ENCODE measurements around the gene NUFIP2. TPM values are rescaled to one million over a fixed set of nuclear protein-coding genes. Genes with fewer than 3 reads are reported as not detected.

Gene NUFIP2
- total and polyA plus RNA-seq, 4 donors, result 10.2 to 71.6 (median 29.6) TPM

- peak overlapping the region in 1 of 2 donors; percentile 3 for H3K27ac ChIP-seq (ENCODE audit: low read depth in 1 of 2, low read length in 1 of 2)
- H3K4me1 ChIP-seq (ENCODE audit: control insufficient read depth in 5 of 5, insufficient read depth in 5 of 5, low read length in 5 of 5), result peaks cover 0 to 31% (median 14%) of the 10 kb centered on the region in 5 donors
- ATAC-seq (ENCODE audit: insufficient read depth, low FRiP score), result no peak
- H3K9me3 ChIP-seq (ENCODE audit: control insufficient read depth in 4 of 4, insufficient read depth in 3 of 4, low read length in 3 of 4), result no peaks in the 10 kb centered on the region
- peaks cover 0 to 3% (median 0%) of the 10 kb centered on the region in 3 donors for H3K27me3 ChIP-seq (ENCODE audit: control insufficient read depth in 3 of 3, insufficient read depth in 3 of 3, low read length in 2 of 3)
- DNase-seq, result no peak
- TF ChIP-seq CTCF (IDR thresholded peaks at IDR 0.05; ENCODE audit: control extremely low read depth, extremely low read depth), result no peak
- H3K4me3 ChIP-seq, result no peak overlapping the region
- no peak overlapping the region for H3K9ac ChIP-seq (ENCODE audit: insufficient read depth in 1 of 2, low read length in 2 of 2)
- H3K36me3 ChIP-seq (ENCODE audit: control insufficient read depth in 4 of 4, insufficient read depth in 4 of 4, low read length in 4 of 4), result peaks cover 0 to 10% (median 6%) of the 10 kb centered on the region in 4 donors
- 66 to 74% methylated on average over 4 of the region's 4 CpGs for WGBS, 2 donors
These were observed 37.9 kb downstream of the NUFIP2 start for GRCh38 chr17:29255926-29256522.

- H3K27me3 ChIP-seq (ENCODE audit: control insufficient read depth in 3 of 3, insufficient read depth in 3 of 3, low read length in 2 of 3), result peaks cover 0 to 18% (median 0%) of the 10 kb centered on the region in 3 donors
- H3K4me1 ChIP-seq (ENCODE audit: control insufficient read depth in 5 of 5, insufficient read depth in 5 of 5, low read length in 5 of 5), result peaks cover 0 to 24% (median 11%) of the 10 kb centered on the region in 5 donors
- TF ChIP-seq CTCF (IDR thresholded peaks at IDR 0.05; ENCODE audit: control extremely low read depth, extremely low read depth), result no peak
- H3K9ac ChIP-seq (ENCODE audit: insufficient read depth in 1 of 2, low read length in 2 of 2), result no peak overlapping the region
- H3K36me3 ChIP-seq (ENCODE audit: control insufficient read depth in 4 of 4, insufficient read depth in 4 of 4, low read length in 4 of 4), result peaks cover 0 to 4% (median under 1%) of the 10 kb centered on the region in 4 donors
- no peak overlapping the region for H3K4me3 ChIP-seq
- ATAC-seq (ENCODE audit: insufficient read depth, low FRiP score) (no peak), DNase-seq (no peak)
- H3K9me3 ChIP-seq (ENCODE audit: control insufficient read depth in 4 of 4, insufficient read depth in 3 of 4, low read length in 3 of 4), result no peaks in the 10 kb centered on the region
- WGBS, 2 donors, result 93 to 99% methylated on average over 2 of the region's 2 CpGs
- no peak overlapping the region for H3K27ac ChIP-seq (ENCODE audit: low read depth in 1 of 2, low read length in 1 of 2)
These were observed 40.9 kb downstream of the NUFIP2 start for GRCh38 chr17:29253037-29253436.

- DNase-seq, result peak in 2 of 3 donors; percentile 71 to 87
- ATAC-seq (ENCODE audit: insufficient read depth, low FRiP score), result no peak
- Histone ChIP-seq H3K27ac (ENCODE audit: low read depth in 1 of 2, low read length in 1 of 2) (no peak overlapping the region), H3K4me1 (ENCODE audit: control insufficient read depth in 5 of 5, insufficient read depth in 5 of 5, low read length in 5 of 5) (peaks cover 0 to 22% (median 10%) of the 10 kb centered on the region in 5 donors), H3K9ac (ENCODE audit: insufficient read depth in 1 of 2, low read length in 2 of 2) (no peak overlapping the region), H3K36me3 (ENCODE audit: control insufficient read depth in 4 of 4, insufficient read depth in 4 of 4, low read length in 4 of 4) (peaks cover 0 to 4% (median under 1%) of the 10 kb centered on the region in 4 donors), H3K4me3 (no peak overlapping the region), H3K27me3 (ENCODE audit: control insufficient read depth in 3 of 3, insufficient read depth in 3 of 3, low read length in 2 of 3) (peaks cover 0 to 21% (median 0%) of the 10 kb centered on the region in 3 donors), H3K9me3 (ENCODE audit: control insufficient read depth in 4 of 4, insufficient read depth in 3 of 4, low read length in 3 of 4) (no peaks in the 10 kb centered on the region)
- WGBS, 2 donors, result 66% methylated on average over 7 of the region's 7 CpGs
- no peak for TF ChIP-seq CTCF (IDR thresholded peaks at IDR 0.05; ENCODE audit: control extremely low read depth, extremely low read depth)
These were observed 41.7 kb downstream of the NUFIP2 start for GRCh38 chr17:29252101-29252791.

Measured in lung (tissue), 12 donors.